HK-2 (cell line): Measurements from ENCODE around the gene GAB3.
"Not testable (repeated sequence)": the region's sequence is repeated elsewhere in the genome, so short reads cannot be mapped to it uniquely, and the experiment has no call there.

ENCODE experiments used
- DNase-seq: peaks from one replicate; pipeline ENCODE4 v3.0.0-alpha.2; 2018; ENCODE audit not compliant: unreplicated experiment

Gene GAB3

DNA sequence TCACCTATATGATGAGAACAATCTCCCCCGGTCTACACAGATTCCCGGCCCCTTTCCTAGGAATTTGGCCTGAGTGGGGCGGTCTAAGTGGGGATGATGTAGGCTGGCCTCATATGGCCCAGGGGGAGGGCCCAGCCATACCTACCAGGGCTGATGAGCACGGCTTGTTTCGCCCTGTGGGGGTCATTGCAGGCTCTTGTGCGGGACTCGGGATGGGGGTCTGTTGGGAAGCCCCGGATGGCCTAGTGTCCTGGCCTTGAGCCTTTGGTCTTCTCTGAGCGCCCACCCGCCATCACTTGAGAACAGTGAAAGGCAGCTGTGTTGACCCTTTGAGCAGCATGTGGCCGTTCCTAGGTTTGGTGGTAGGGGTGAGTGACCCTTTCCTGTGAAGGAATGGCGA, 92.7 kb downstream of the GAB3 start:
- DNase-seq = no peak

DNA sequence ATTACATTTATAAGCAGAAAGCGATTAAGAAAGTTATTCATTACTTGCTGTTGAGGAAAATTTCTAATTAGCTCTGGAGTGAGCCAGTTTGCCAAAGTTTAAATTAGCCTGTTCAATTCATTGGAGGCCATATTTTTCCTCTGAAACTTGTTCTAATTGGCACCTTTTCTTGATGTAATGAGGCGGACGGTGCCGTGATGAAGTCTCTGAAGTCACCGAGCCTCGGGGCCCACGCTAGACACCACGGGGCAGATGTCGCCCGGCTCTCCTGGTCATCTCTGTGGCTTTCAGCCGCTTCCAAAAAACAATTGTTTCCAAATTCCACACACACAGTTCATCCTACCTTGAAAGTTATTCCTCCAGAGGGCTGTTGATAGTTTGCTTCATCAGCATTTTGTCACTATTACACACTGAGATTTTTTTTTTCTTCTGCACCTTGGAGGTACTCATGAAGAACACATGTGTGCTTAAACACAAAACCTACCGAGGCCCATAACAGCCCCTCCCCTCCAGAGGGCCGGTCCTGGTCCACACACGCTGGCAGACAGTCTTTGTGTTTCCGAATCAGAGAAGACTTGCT, 93.6 kb downstream of the GAB3 start:
- DNase-seq = no peak

DNA sequence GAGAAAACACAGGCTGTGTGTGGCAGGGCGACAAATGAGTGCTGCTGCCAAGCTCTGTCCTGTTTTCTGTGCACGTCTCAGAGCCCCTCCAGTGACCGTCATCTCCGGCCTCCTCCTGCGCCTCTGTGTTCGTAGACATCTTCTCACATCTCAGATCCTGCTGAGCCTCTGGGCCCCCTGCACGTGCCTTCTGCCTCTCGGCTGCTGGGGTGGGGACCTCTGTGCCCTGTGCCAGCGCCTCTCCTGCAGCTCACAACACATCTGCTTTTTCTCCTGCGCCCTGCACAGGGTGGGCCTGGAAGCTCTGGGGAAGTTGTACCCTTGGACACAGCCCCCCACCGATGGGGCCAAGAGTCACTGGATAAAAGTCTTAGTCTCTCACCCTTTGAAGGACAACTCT, 95.1 kb downstream of the GAB3 start:
- DNase-seq = no peak

DNA sequence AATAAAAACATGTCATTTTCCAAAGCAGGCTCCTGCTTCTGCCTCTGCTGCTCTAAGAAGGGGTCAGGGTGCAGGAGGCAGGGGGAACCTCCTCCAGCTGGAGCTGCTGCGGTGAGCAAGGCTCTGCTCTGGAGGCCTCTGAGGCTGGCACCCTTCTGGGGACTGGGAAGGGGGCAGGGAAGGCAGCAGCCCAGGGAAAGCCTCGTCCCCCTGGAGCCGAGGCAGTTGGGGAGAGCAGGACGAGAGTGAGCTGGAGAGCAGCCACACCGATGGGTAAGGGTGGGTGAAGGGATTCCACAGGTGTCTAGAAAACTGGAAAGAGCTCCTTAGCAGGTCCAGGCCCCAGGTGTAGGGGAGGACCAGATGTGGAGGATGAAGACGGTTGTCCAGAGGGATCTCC, 95.5 kb downstream of the GAB3 start:
- DNase-seq = no peak

DNA sequence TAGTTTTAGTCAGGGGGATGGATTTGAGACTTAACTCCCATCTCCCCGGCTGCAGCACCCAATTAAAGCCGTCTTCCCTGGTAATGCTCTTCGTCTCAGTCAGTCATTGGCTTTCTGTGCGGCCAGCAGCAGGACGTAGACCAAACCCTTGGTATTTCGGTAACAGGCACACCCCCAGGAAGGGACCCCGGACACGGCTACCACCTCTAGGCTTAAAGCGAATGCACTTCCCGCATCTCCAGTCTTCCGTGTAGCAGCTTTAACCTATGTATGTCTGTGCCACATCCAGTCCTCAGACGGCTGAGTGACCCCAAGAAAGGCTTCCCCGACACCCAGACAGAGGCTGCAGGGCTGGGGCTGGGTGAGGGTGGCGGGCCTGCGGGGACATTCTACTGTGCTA, 96.0 kb downstream of the GAB3 start:
- DNase-seq = no peak

DNA sequence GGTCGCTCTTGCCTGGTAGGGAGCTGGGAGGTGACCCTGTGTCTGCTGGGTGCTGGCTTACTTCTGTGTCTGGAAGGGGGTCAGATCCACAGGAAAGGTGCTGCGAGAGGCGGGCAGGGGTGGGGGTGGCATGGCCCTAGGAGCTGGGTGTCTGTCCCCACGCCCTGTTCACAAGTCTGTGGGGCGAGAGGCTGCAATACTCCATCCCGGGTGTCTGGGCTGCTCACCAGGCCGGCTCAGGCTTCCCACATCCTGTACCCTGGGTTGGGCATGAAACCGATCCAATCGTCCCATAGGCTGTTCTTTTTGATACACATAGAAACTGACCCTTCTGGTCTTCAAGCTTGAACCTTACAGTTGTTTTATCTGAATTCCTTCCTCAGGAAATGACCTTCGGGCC, 96.5 kb downstream of the GAB3 start:
- DNase-seq = no peak

DNA sequence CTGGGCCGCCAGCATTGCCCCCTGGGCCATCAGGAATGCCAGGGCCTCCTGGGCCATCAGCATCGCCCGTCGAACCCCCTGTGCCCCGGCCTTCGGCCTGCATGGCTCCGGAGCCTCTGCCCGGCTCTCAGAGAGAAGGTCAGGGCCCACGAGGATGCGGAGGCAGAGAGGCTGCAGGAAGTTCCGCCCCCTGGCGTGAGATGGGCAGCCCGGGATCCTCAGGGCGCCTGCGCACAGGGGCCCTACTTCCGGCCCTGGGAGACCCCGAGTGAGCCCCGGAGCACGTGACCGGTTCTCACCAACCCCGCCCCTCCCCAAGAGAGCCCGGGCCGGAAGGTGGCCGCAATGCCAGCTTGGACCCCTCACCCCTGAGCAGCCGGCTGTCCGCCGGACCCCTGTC, 97.5 kb downstream of the GAB3 start, which contains the start of gene CTAG2:
Gene CTAG2 (minus strand): TSS at position 167 of the 400 bp plus-strand sequence. CDS start 64 bp downstream, at position 103.
- not testable (repeated sequence) for DNase-seq

DNA sequence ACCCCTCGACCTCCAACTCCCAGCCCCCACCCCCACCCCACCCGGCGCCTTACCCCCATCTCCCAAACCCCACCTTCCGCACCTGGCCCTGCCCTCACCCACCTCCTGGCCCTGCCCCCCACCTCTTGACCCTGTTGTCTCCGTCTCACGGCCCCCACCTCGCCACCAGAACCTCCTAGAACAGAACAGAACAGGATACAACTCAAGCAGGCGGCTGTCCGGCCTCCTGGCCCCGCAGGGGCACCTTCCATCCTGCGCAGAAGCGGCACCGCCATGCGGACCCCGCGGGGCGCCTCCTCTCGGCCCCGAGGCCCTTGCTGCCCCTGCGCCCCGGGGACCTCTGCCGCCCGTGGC, 97.9 kb downstream of the GAB3 start:
- no peak for DNase-seq

DNA sequence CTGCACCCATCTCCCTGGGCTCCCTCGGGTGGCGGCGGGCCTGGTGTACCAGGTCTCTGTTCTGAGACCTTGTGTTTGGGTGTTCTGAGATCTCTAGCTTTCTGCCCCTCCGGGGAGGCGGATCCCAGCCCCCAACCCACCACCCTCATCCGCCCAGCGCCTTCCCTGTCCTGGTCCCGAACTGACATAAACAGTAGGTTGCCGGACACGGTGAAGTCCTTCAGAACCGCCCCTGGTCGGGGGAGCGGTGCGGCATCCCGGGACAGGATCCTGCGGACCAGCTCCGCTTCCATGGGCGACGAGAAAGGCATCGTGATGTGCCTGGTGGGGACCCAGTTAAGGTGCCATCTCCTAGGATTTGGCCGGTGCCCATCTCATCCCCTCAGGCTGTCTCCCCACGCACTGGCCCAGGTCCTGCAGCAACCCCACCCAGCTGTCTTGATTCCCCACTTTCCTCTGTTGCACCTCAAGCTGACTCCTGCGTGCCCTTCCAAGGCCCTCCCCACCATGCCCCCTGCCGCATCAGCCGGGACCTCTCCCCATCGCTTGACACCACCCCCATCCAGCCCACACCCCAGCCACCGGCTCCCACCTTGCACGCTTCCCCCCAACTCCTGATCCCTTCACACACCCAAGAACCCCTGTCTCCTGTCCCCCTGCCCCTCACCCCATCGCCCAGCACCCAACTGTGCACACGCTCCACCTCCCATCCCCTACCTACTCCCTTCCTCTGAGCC, 98.4 kb downstream of the GAB3 start:
- no peak for DNase-seq

DNA sequence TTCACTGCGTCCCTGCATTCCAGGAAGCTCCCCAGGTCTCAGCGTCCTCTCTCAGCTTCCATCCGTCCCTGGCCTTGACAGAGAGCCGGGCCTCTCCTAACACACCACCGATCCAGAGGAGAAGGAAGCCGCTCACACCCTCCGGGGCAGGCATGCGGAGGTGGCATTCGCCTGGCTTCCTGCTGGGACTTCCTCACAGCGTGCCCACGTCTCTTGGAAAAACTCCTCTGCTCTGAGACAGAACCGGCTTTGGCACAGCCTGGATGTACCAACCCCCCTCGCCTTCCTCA, 100.7 kb downstream of the GAB3 start:
- DNase-seq = no peak

DNA sequence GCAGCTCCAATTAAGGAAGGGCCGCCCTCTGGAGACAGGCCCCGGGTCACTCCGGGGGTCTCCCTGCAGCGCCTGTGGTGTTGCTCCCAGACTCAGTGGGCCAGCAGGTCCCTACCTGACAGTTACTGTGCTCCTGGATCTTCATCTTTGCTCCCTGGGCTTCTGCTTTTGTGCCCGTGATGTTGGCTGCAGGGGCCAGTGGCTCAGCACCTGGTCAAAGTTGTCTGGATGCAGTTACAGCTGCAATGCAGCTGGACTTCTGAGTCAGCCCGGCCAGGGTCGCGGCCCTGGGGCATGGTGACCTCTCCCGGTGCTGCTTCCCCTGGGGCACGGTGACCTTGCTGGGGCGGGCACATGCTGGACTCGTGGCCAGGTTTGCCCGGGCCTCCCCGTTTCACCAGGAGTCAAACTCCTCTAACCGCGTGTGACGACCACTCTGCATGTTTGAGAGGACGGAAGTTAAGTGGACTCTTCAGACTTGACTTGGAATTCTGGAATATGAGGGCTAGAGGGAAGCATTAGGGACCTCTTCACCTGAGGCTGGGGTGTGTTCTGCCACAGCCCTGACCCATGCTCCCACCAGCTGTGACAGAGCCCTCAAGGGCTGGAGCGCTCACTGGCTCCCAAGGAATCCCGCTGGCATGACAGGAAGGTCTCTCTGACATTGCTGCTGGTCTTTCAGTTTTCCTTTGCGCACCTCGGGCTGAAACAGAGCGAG, 101.2 kb downstream of the GAB3 start:
- DNase-seq = no peak

DNA sequence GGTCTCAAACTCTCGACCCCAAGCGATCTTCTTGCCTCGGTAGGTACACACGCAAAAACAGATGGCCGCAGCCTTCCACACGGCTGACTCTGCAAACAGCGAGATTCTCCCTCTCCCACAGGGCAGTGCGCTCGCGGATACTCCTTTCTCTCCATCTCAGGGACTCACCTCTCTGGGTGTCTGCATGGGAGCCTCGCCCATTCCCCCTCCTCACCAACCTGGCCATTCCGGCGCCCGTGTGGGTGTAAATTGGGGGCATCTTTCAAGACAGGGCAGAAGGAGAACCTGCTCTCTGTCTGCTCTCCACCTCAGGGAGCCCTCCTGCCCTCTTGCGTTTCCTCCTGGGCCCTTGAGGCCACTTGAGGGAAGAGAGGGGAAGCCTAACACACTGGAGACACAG, 101.9 kb downstream of the GAB3 start:
- DNase-seq = no peak

DNA sequence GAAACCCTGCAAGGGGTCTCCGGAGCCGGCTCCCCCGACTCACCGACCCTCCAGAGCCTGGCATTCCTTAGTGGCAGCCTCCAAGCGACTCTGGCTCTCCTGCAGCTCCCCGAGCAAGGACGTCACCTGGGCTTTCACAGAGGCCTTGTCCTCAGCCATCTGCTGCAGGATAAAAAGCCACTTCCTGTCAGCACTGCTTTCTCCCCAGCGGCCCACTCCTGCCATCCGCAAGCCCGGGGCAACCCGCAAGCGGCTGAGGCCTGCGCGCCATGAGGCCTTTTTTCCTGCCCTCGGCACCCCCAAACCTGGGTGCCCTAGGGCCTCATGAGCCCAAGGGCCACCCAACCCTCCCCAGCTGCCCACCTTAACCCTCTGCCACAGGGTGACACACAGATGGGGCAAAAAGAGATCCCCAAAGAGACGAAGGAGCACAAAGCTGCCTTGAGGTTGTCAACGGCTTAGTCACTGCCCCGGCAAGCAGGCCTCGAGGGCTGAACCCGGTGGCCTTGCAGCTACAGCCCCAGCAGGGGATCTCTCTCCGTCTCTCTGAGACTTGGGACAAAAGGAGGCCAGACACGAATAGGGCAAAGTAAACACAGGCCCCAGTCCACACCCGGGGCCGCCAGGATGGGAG, 105.0 kb downstream of the GAB3 start:
- not testable (repeated sequence) for DNase-seq

DNA sequence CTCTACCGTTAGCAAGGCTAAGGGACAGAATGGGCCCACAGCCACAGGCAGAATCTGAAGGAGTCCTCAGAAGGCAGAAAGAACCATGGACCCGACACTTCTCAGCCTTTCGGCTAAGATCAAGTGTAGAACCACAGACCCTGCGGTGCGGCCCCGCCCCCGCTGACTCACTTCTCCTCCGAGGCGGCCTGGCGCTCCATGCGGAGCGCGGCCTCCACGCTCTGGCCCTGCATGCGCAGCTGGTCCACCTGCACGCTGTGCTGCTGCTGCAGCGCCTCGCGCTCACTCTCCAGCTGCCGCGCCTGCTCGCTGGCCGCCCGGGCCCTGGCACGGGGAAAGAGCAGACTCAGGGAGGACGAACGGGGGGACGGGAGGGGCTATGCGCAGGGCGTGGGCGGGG, 107.2 kb downstream of the GAB3 start:
- DNase-seq = not testable (repeated sequence)

DNA sequence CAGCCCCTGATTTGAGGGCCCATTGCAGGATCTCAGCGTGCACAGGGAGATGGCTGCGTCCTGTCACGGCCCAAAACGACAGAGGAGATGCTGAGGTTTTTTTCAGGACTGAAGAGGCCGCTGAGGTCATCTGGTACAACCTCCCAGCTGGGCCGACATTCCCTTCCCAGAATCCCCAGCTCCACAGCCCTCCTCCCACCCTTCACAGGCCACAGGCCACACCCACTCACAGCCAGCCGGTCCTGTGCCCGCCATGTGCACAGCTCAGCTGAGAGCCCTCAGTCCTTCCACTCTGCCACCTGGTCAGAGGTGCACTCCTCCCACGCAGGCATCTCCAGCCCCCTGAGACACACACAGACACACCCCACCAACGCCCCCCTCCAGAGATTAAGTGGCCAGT, 109.1 kb downstream of the GAB3 start:
- not testable (repeated sequence) for DNase-seq

DNA sequence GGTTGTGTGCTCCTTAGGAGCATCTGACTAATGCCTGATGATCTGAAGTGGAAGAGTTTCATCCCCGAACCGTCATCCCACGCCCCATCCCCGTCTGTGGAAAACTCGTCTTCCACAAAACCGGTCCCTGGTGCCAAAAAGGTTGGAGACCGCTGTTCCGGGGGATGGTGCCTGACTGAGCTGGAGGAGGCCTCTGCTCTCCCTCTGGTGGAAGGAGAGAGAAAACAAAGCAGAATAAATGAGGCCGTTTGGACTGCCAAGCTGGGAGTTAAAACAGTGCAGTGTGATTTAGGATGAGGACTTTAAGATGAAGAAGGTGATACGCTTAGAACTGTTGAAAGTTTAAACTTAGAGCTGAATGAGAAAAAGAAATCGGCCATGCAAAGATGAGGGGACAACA, 117.2 kb downstream of the GAB3 start:
- not testable (repeated sequence) for DNase-seq

DNA sequence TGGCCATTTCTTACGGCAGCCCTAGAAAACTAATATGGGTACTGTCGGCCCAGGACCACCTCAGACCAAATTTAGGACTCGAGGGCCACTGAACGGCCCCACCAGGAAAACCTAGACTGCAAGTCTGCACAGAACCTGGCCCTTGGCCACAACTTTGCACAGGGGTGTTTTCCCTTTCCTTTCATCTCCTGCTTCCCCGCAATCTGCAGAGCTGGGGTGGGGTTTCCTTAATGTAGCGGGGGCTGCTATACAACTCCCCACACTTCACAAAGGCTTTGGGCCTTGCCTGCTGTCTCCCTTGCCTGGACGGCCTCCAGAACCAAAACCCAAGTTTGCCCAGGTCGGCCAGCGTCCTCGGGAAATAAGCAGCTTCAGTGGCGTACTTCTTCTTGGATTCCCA, 119.9 kb downstream of the GAB3 start:
- not testable (repeated sequence) for DNase-seq

DNA sequence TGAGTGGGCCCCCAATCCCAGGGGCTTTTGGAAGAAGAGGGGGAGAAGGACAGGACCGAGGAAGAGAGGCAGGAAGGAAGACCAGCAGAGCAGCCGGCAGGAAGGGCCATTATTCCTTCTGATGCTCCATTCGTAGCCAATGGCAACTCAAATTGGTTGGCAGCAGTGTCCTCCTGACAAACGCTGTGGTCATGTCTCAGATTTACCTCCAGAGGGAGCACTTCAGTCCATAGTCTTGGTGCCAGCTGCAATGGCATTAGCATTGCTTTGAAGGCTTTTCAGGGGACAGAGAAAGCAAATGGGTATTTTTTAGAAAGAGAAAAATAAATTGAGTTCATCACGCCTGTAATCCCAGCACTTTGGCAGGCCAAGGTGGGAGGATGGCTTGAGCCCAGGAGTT, 121.9 kb downstream of the GAB3 start:
- DNase-seq = not testable (repeated sequence)
